H1 (cell line): ENCODE data around the gene FRMD3. TPM values are rescaled to one million over a fixed set of nuclear protein-coding genes. Genes with fewer than 3 reads are reported as not detected.

ENCODE experiments used
- CTCF ChIA-PET: fragments of 300-600 bp; sonication (Branson Sonifier 250); formaldehyde crosslinking; loops from one replicate; lab custom pipeline; 2021; ENCODE audit not compliant: partially characterized antibody; lab: Charles Lee
- POLR2A ChIA-PET: fragments of 300-600 bp; sonication (Branson Sonifier 250); formaldehyde crosslinking; loops from one replicate; lab custom pipeline; 2021; ENCODE audit warnings: inconsistent platforms; ENCODE audit not compliant: partially characterized antibody; lab: Charles Lee
- DNase-seq, 2 experiments: peaks; one replicate each; pipeline versions ENCODE4 v3.0.0 to v3.0.0-alpha.2; 2010 to 2022; ENCODE audit warnings: low spot score in 2 of 2, low read depth in 1 of 2, mixed read lengths in 1 of 2
- FAIRE-seq: peaks from 2 replicates; lab custom pipeline; 2011; peaks lifted over from hg19 to GRCh38; lab: Jason Lieb, UNC
- H2AFZ ChIP-seq: 2 replicates; pipeline ENCODE4 v1.8.1; 2012; ENCODE audit warnings: low read length, inconsistent platforms
- H2AK5ac ChIP-seq: 2 replicates; pipeline ENCODE4 v1.6.1; 2013; ENCODE audit warnings: low read depth, low read length
- H2BK120ac ChIP-seq: replicated peaks from 2 replicates; pipeline ENCODE3; 2013; ENCODE audit warnings: low read depth, low read length, inconsistent platforms
- H2BK12ac ChIP-seq: 2 replicates; pipeline ENCODE4 v1.6.1; 2013; ENCODE audit warnings: low read depth, low read length
- H2BK15ac ChIP-seq: 2 replicates; pipeline ENCODE4 v1.6.1; 2013; ENCODE audit warnings: low read length
- H2BK20ac ChIP-seq: 2 replicates; pipeline ENCODE4 v1.6.1; 2013; ENCODE audit warnings: low read length
- H2BK5ac ChIP-seq: 2 replicates; pipeline ENCODE4 v1.6.1; 2013; ENCODE audit warnings: low read depth, low read length
- H3K14ac ChIP-seq: 2 replicates; pipeline ENCODE4 v1.6.1; 2013; ENCODE audit warnings: inconsistent platforms; ENCODE audit not compliant: insufficient read length
- H3K18ac ChIP-seq: 2 replicates; pipeline ENCODE4 v1.6.1; 2013; ENCODE audit warnings: low read length; ENCODE audit errors: extremely low read depth
- H3K23ac ChIP-seq: 2 replicates; pipeline ENCODE4 v1.6.1; 2013; ENCODE audit warnings: inconsistent platforms; ENCODE audit not compliant: insufficient read length
- H3K23me2 ChIP-seq: 2 replicates; pipeline ENCODE4 v1.6.1; 2013; ENCODE audit warnings: low read depth, low read length
- H3K27ac ChIP-seq: 2 replicates; pipeline ENCODE4 v1.6.1; 2011; ENCODE audit warnings: low read depth, low read length, inconsistent platforms
- H3K27me3 ChIP-seq, 4 experiments: replicated peaks in 1 of 4; 1 replicate in 1 of 4; 2 replicates in 3 of 4; pipeline versions ENCODE4 v1.6.1 to v1.8.1; 2011 to 2013; ENCODE audit warnings: low read length in 3 of 4, mild to moderate bottlenecking in 3 of 4, inconsistent platforms in 2 of 4, mixed read lengths in 2 of 4, moderate library complexity in 1 of 4; ENCODE audit not compliant: control insufficient read depth in 3 of 4, insufficient read depth in 3 of 4; ENCODE audit errors: extremely low read depth in 1 of 4
- H3K36me3 ChIP-seq, 4 experiments: 2 replicates each; pipeline versions ENCODE4 v1.6.1 to v1.8.1; 2011 to 2013; ENCODE audit warnings: mild to moderate bottlenecking in 4 of 4, low read length in 3 of 4, moderate library complexity in 2 of 4, control low read depth in 1 of 4, inconsistent platforms in 1 of 4; ENCODE audit not compliant: insufficient read depth in 4 of 4, control insufficient read depth in 2 of 4
- H3K4ac ChIP-seq: replicated peaks from 2 replicates; pipeline ENCODE3; 2013; ENCODE audit warnings: low read length, low read depth, mixed read lengths, inconsistent platforms; ENCODE audit not compliant: insufficient read length
- H3K4me1 ChIP-seq, 4 experiments: replicated peaks in 1 of 4; 1 replicate in 1 of 4; 2 replicates in 3 of 4; pipeline versions ENCODE4 v1.6.1 to v1.8.1; 2011 to 2013; ENCODE audit warnings: low read length in 3 of 4, inconsistent platforms in 2 of 4, mixed read lengths in 1 of 4; ENCODE audit not compliant: insufficient read depth in 4 of 4, control insufficient read depth in 3 of 4
- H3K4me2 ChIP-seq, 2 experiments: 2 replicates each; pipeline versions ENCODE4 v1.6.1 to v1.8.1; 2011 to 2013; ENCODE audit warnings: low read depth in 2 of 2, low read length in 2 of 2, control low read depth in 1 of 2, inconsistent platforms in 1 of 2, mild to moderate bottlenecking in 1 of 2; ENCODE audit not compliant: insufficient read depth in 1 of 2
- H3K4me3 ChIP-seq, 4 experiments: fragments of 200-600, 300-600 bp in 1 of 4; sonication (generic), shearing (Covaris generic), sonication (Bioruptor Twin) in 1 of 4; 2 replicates each; pipeline versions ENCODE4 v1.5.1 to v1.8.1; 2011 to 2016; ENCODE audit warnings: low read length in 4 of 4, low read depth in 3 of 4, control low read depth in 2 of 4, inconsistent platforms in 2 of 4, mild to moderate bottlenecking in 2 of 4, mixed read lengths in 1 of 4, moderate library complexity in 1 of 4; ENCODE audit not compliant: insufficient read depth in 2 of 4; ENCODE audit errors: extremely low read depth in 1 of 4
- H3K56ac ChIP-seq: replicated peaks from 2 replicates; pipeline ENCODE3; 2013; ENCODE audit warnings: low read depth, mild to moderate bottlenecking, mixed read lengths, low read length, inconsistent platforms; ENCODE audit not compliant: insufficient read length
- H3K79me1 ChIP-seq: 2 replicates; pipeline ENCODE4 v1.6.1; 2013; ENCODE audit warnings: low read depth, low read length, control low read depth
- H3K79me2 ChIP-seq, 2 experiments: 2 replicates each; pipeline versions ENCODE4 v1.6.1 to v1.8.1; 2012 to 2013; ENCODE audit warnings: low read length in 2 of 2, mild to moderate bottlenecking in 2 of 2, inconsistent platforms in 1 of 2; ENCODE audit not compliant: insufficient read depth in 2 of 2, control insufficient read depth in 1 of 2
- H3K9ac ChIP-seq, 4 experiments: replicated peaks in 1 of 4; 1 replicate in 1 of 4; 2 replicates in 3 of 4; pipeline versions ENCODE4 v1.6.1 to v1.8.1; 2011 to 2013; ENCODE audit warnings: low read depth in 3 of 4, low read length in 3 of 4, control low read depth in 2 of 4, mild to moderate bottlenecking in 2 of 4, moderate library complexity in 2 of 4, inconsistent platforms in 1 of 4; ENCODE audit errors: extremely low read depth in 1 of 4
- H3K9me3 ChIP-seq, 2 experiments: 2 replicates each; pipeline versions ENCODE4 v1.6.1 to v1.8.1; 2012 to 2013; ENCODE audit warnings: mild to moderate bottlenecking in 2 of 2, moderate library complexity in 2 of 2, control low read depth in 1 of 2, inconsistent platforms in 1 of 2, low read depth in 1 of 2, low read length in 1 of 2, mixed read lengths in 1 of 2; ENCODE audit not compliant: insufficient read depth in 2 of 2
- H4K20me1 ChIP-seq, 2 experiments: replicated peaks in 1 of 2; 2 replicates each; pipeline versions ENCODE3 to v1.8.1; 2011 to 2013; ENCODE audit warnings: inconsistent platforms in 2 of 2, low read length in 2 of 2, mild to moderate bottlenecking in 1 of 2; ENCODE audit not compliant: insufficient read depth in 2 of 2, control insufficient read depth in 1 of 2
- H4K5ac ChIP-seq: 2 replicates; pipeline ENCODE4 v1.6.1; 2013; ENCODE audit warnings: low read length, low read depth, mixed read lengths, inconsistent platforms; ENCODE audit not compliant: insufficient read length
- H4K8ac ChIP-seq: 2 replicates; pipeline ENCODE4 v1.8.0; 2013; ENCODE audit warnings: mild to moderate bottlenecking, moderate library complexity, low read length, inconsistent platforms; ENCODE audit not compliant: insufficient read depth; ENCODE audit errors: extremely low read depth
- H4K91ac ChIP-seq: replicated peaks from 2 replicates; pipeline ENCODE3; 2013; ENCODE audit warnings: low read length, mixed read lengths, inconsistent platforms; ENCODE audit not compliant: insufficient read length
- BCL11A ChIP-seq, 2 experiments: IDR thresholded peaks; one replicate each; pipeline ENCODE4 v1.6.1; 2011; ENCODE audit warnings: low read depth in 2 of 2, low read length in 2 of 2, mild to moderate bottlenecking in 2 of 2
- EZH2 ChIP-seq: fragments of 200-600 bp; sonication (generic); IDR thresholded peaks from 2 replicates; pipeline ENCODE4 v1.7.1; 2012; ENCODE audit warnings: low read depth, mild to moderate bottlenecking, moderate library complexity, low read length, inconsistent platforms; ENCODE audit not compliant: severe bottlenecking
- KDM1A ChIP-seq: fragments of 200-600, 300-600 bp; sonication (generic); IDR thresholded peaks from 2 replicates; pipeline ENCODE4 v1.7.1; 2016; ENCODE audit warnings: mild to moderate bottlenecking, low read length, borderline replicate concordance
- POU5F1 ChIP-seq: IDR thresholded peaks from 2 replicates; pipeline ENCODE4 v1.6.1; 2011; ENCODE audit warnings: low read depth, mild to moderate bottlenecking, low read length, moderate library complexity
- RBBP5 ChIP-seq: IDR thresholded peaks from 2 replicates; pipeline ENCODE4 v1.7.1; 2012; ENCODE audit warnings: low read depth, mild to moderate bottlenecking, inconsistent platforms, low read length, moderate library complexity, borderline replicate concordance
- SIX5 ChIP-seq: IDR thresholded peaks from 2 replicates; pipeline ENCODE4 v1.6.1; 2011; ENCODE audit warnings: mild to moderate bottlenecking, low read depth, low read length
- WGBS, 2 experiments: shearing (Covaris generic) in 1 of 2; methylation state at CpG; one replicate each; pipeline versions ENCODE4 v1.1.6 to v1.1.7; 2013 to 2015; ENCODE audit warnings: low lambda C conversion rate in 2 of 2, mixed read lengths in 2 of 2, inconsistent platforms in 1 of 2, low coverage in 1 of 2, missing lambda C conversion rate in 1 of 2; ENCODE audit not compliant: insufficient replicate concordance in 2 of 2, insufficient coverage in 1 of 2, insufficient read length in 1 of 2; ENCODE audit errors: extremely low coverage in 1 of 2, missing lambda C conversion rate in 1 of 2; 5-methylcytosine and 5-hydroxymethylcytosine counted together
- polyA plus RNA-seq, 7 experiments: library from polyadenylated mRNA; depleted of rRNA in 3 of 7; stranded (reverse) in 5 of 7; unstranded in 2 of 7; fragments of >200 nt in 5 of 7; fragments of 200-250 nt in 2 of 7; gene quantifications; 1 replicate in 5 of 7; 2 replicates in 1 of 7; 4 replicates in 1 of 7; pipeline versions ENCODE4 v1.2.1 to v1.2.3, GENCODE V29; 2011 to 2013; ENCODE audit warnings: missing spikeins in 2 of 7, mixed read lengths in 2 of 7
- total RNA-seq: library from RNA; stranded (reverse); fragmentation: NEBNext Ultra II Directional; extraction: Animal tissue kit (Norgen Biotek cat#: 25700); gene quantifications from 2 replicates; pipeline ENCODE4 v1.2.1, GENCODE V29; 2021
- TF ChIP-seq, protein P1 (sequence below): IDR thresholded peaks from 2 replicates; pipeline ENCODE4 v1.6.1; 2012; ENCODE audit warnings: low read length, inconsistent platforms
- TF ChIP-seq, protein P2 (sequence below), 3 experiments: IDR thresholded peaks; 1 replicate in 2 of 3; 2 replicates in 1 of 3; pipeline versions ENCODE4 v1.5.1 to v1.6.1; 2011; ENCODE audit warnings: low read length in 3 of 3, mild to moderate bottlenecking in 3 of 3, inconsistent platforms in 2 of 3, low read depth in 1 of 3, moderate library complexity in 1 of 3; ENCODE audit not compliant: insufficient read depth in 1 of 3; ENCODE audit errors: control extremely low read depth in 1 of 3
- TF ChIP-seq, protein P3 (sequence below): IDR thresholded peaks from 2 replicates; pipeline ENCODE4 v1.6.1; 2012; ENCODE audit warnings: inconsistent platforms

FRMD3 gene
- total and polyA plus RNA-seq, 2 of the 8 experiments (the other 6 are each of a cell fraction or from before 2014, with no cell fraction given): 0.15 to 1.4 TPM

DNA sequence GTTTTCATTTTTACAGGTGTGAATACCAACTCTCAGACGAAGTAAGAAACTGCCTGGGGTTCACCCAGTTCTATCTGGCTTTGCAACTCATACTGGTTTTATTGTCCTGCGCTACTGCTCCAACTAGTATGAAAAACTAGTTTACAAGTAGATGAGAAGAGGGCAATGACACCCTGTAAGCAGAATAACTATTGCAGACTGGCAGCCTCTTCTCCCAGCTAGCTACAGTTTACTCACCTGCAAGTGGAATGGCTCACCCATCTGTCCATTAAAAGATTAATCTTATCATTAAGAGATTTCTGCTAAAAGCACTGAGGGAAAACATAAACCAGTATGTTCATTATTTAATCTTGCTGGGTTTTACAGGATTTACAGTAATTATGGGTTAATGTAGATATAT lies 113.4 kb downstream of the FRMD3 start:
- Histone ChIP-seq H3K9ac (no peak overlapping the region), H2AK5ac (no peak overlapping the region), H3K79me2 (no peaks in the 10 kb centered on the region), H2BK120ac (no peak overlapping the region), H4K8ac (no peak overlapping the region), H3K36me3 (no peaks in the 10 kb centered on the region), H3K23me2 (no peaks in the 10 kb centered on the region), H3K18ac (no peak overlapping the region), H3K23ac (no peak overlapping the region), H2AFZ (no peak overlapping the region), H2BK12ac (no peak overlapping the region), H2BK5ac (no peak overlapping the region), H3K56ac (no peak overlapping the region), H3K27me3 (no peaks in the 10 kb centered on the region), H3K14ac (no peak overlapping the region), H3K79me1 (no peaks in the 10 kb centered on the region), H3K4me2 (no peak overlapping the region), H3K4me3 (no peak overlapping the region), H2BK20ac (no peak overlapping the region), H4K91ac (no peak overlapping the region), H3K4me1 (0 out of 7 replicates have a peak, but pooled peaks cover 0 to 2% (median 0%) of the 10 kb centered on the region in 4 experiments), H3K9me3 (no peaks in the 10 kb centered on the region), H3K27ac (no peak overlapping the region), H4K5ac (no peak overlapping the region), H3K4ac (no peak overlapping the region), H2BK15ac (no peak overlapping the region), H4K20me1 (no peaks in the 10 kb centered on the region)
- WGBS, 2 experiments: 91% methylated on average over 2 of the region's 2 CpGs; no CpG with 5 or more reads in 1 of the 2 experiments
- no peak for DNase-seq
- TF ChIP-seq RBBP5 (no peak), POU5F1 (no peak), BCL11A (IDR thresholded peaks at IDR 0.05; ENCODE audit: low read depth in 2 of 2, low read length in 2 of 2) (no peak), SIX5 (no peak), KDM1A (no peak), EZH2 (no peak)
- TF ChIP-seq, protein P1, sequence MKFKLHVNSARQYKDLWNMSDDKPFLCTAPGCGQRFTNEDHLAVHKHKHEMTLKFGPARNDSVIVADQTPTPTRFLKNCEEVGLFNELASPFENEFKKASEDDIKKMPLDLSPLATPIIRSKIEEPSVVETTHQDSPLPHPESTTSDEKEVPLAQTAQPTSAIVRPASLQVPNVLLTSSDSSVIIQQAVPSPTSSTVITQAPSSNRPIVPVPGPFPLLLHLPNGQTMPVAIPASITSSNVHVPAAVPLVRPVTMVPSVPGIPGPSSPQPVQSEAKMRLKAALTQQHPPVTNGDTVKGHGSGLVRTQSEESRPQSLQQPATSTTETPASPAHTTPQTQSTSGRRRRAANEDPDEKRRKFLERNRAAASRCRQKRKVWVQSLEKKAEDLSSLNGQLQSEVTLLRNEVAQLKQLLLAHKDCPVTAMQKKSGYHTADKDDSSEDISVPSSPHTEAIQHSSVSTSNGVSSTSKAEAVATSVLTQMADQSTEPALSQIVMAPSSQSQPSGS: no peak
- TF ChIP-seq, protein P2, sequence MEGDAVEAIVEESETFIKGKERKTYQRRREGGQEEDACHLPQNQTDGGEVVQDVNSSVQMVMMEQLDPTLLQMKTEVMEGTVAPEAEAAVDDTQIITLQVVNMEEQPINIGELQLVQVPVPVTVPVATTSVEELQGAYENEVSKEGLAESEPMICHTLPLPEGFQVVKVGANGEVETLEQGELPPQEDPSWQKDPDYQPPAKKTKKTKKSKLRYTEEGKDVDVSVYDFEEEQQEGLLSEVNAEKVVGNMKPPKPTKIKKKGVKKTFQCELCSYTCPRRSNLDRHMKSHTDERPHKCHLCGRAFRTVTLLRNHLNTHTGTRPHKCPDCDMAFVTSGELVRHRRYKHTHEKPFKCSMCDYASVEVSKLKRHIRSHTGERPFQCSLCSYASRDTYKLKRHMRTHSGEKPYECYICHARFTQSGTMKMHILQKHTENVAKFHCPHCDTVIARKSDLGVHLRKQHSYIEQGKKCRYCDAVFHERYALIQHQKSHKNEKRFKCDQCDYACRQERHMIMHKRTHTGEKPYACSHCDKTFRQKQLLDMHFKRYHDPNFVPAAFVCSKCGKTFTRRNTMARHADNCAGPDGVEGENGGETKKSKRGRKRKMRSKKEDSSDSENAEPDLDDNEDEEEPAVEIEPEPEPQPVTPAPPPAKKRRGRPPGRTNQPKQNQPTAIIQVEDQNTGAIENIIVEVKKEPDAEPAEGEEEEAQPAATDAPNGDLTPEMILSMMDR (IDR thresholded peaks at IDR 0.05; ENCODE audit: control extremely low read depth in 1 of 3, insufficient read depth in 1 of 3, low read depth in 1 of 3, low read length in 3 of 3): no peak
- TF ChIP-seq, protein P3, sequence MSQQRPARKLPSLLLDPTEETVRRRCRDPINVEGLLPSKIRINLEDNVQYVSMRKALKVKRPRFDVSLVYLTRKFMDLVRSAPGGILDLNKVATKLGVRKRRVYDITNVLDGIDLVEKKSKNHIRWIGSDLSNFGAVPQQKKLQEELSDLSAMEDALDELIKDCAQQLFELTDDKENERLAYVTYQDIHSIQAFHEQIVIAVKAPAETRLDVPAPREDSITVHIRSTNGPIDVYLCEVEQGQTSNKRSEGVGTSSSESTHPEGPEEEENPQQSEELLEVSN: no peak
- ChIA-PET CTCF (interaction anchor here (2.2 kb wide), 1 partner anchor 10 kb away, joined by 8 read pairs; no protein-coding TSS in a partner anchor), POLR2A (no interaction called here)
- FAIRE-seq: no peak
